GM12892 (cell line): Measurements from ENCODE around the gene NABP2. TPM values are rescaled to one million over a fixed set of nuclear protein-coding genes. Genes with fewer than 3 reads are reported as not detected.
A peak's percentile ranks its signal among the peaks of the same experiment; 100 is the strongest.
"Not testable (repeated sequence)": the region's sequence is repeated elsewhere in the genome, so short reads cannot be mapped to it uniquely, and the experiment has no call there.

Experiments
- DNase-seq: peaks from one replicate; pipeline ENCODE4 v3.0.0; 2011; ENCODE audit not compliant: insufficient read length
- FAIRE-seq: peaks from 2 replicates; lab custom pipeline; 2011; peaks lifted over from hg19 to GRCh38; lab: Jason Lieb, UNC
- POLR2A ChIP-seq: IDR thresholded peaks from 2 replicates; pipeline ENCODE4 v1.6.1; 2011; ENCODE audit warnings: low read depth, low read length, control low read depth
- POLR2AphosphoS5 ChIP-seq: IDR thresholded peaks from 2 replicates; pipeline ENCODE4 v1.6.1; 2011; ENCODE audit warnings: low read depth, low read length, control low read depth
- TAF1 ChIP-seq: IDR thresholded peaks from 2 replicates; pipeline ENCODE4 v1.6.1; 2011; ENCODE audit warnings: low read depth, mild to moderate bottlenecking, control low read depth, low read length, borderline replicate concordance
- polyA plus RNA-seq: library from polyadenylated mRNA; unstranded; fragments of >200 nt; gene quantifications from one replicate; pipeline ENCODE4 v1.2.1, GENCODE V29; 2012; ENCODE audit warnings: missing spikeins, inconsistent platforms; ENCODE audit not compliant: missing spikeins

Gene NABP2
- 47.0 TPM for polyA plus RNA-seq

- FAIRE-seq (peak; percentile 96), DNase-seq (peak; percentile 100)
- TF ChIP-seq POLR2AphosphoS5 (0 out of 2 replicates have a peak, but pooled peaks have one; percentile 24), POLR2A (peak; percentile 47; the same call in 1 of the 2 replicates), TAF1 (0 out of 2 replicates have a peak, but pooled peaks have one; percentile 11)
Measured at GRCh38 chr12:56224102-56224701, at the start of gene NABP2. NABP2 (plus strand) TSS chr12:56224342; CDS start chr12:56224857, 515 bp downstream.

GRCh38 chr12:56178347-56178746 is 45.8 kb upstream of the NABP2 start:
- no peak for DNase-seq
- TF ChIP-seq TAF1 (no peak), POLR2AphosphoS5 (no peak), POLR2A (no peak; the same call in 1 of the 2 replicates)
- no peak for FAIRE-seq

- DNase-seq (no peak), FAIRE-seq (no peak)
- TF ChIP-seq POLR2A: no peak
- no peak for TF ChIP-seq TAF1
- no peak for TF ChIP-seq POLR2AphosphoS5
Measured at GRCh38 chr12:56186957-56187356, 37.2 kb upstream of the NABP2 start.

- TF ChIP-seq TAF1 (no peak), POLR2AphosphoS5 (no peak), POLR2A (no peak)
- FAIRE-seq: no peak
Measured at GRCh38 chr12:56188131-56188777, 35.9 kb upstream of the NABP2 start.

GRCh38 chr12:56188778-56189098 is 35.4 kb upstream of the NABP2 start:
- FAIRE-seq: no peak
- DNase-seq: no peak
- TF ChIP-seq POLR2A (no peak), TAF1 (no peak), POLR2AphosphoS5 (no peak)

More at GRCh38 chr12:56188131-56188777, 35.9 kb upstream of the NABP2 start:
- DNase-seq: no peak

GRCh38 chr12:56189099-56189917 is 34.8 kb upstream of the NABP2 start, which contains the start of gene SMARCC2:
SMARCC2 (minus strand) TSS chr12:56189483; CDS start chr12:56189461, 22 bp downstream.
- DNase-seq: peak; percentile 85
- FAIRE-seq: peak; percentile 86
- peak; percentile 45; the same call in 1 of the 2 replicates for TF ChIP-seq POLR2A
- no peak for TF ChIP-seq TAF1

- TF ChIP-seq TAF1: no peak
- TF ChIP-seq POLR2A: 0 out of 2 replicates have a peak, but pooled peaks have one; percentile 21
- no peak for TF ChIP-seq POLR2AphosphoS5
- peak; percentile 52 for DNase-seq
- peak; percentile 78 for FAIRE-seq
Measured at GRCh38 chr12:56189918-56190694, 34.0 kb upstream of the NABP2 start.

GRCh38 chr12:56190695-56191155 is 33.4 kb upstream of the NABP2 start:
- TF ChIP-seq POLR2A (no peak), TAF1 (no peak), POLR2AphosphoS5 (no peak)
- FAIRE-seq (no peak), DNase-seq (no peak)

- TF ChIP-seq TAF1 (no peak), POLR2AphosphoS5 (no peak), POLR2A (no peak)
- FAIRE-seq (no peak), DNase-seq (no peak)
Measured at GRCh38 chr12:56192582-56192981, 31.6 kb upstream of the NABP2 start.

- TF ChIP-seq TAF1 (0 out of 2 replicates have a peak, but pooled peaks have one; percentile 22), POLR2A (peak; percentile 30; the same call in 1 of the 2 replicates), POLR2AphosphoS5 (no peak)
- DNase-seq (peak; percentile 43), FAIRE-seq (peak; percentile 86)
Measured at GRCh38 chr12:56193025-56193578, 31.0 kb upstream of the NABP2 start.

- FAIRE-seq, DNase-seq: not testable (repeated sequence)
Measured at GRCh38 chr12:56196818-56197550, 27.2 kb upstream of the NABP2 start.
